Spleen (tissue), 11 donors: ENCODE results near the gene MPP1. TPM values are rescaled to one million over a fixed set of nuclear protein-coding genes. Genes with fewer than 3 reads are reported as not detected.

Experiments used
- DNase-seq: peaks from one replicate; pipeline ENCODE4 v3.0.0-alpha.2; 2020
- H3K27ac ChIP-seq, 8 donors: fragments of 200-600 bp; sonication (generic) in 7 of 8; 1 replicate in 4 of 8; 2 replicates in 4 of 8; pipeline versions ENCODE4 v1.5.0 to v1.8.0; 2016 to 2021; ENCODE audit warnings: inconsistent platforms in 4 of 8, mild to moderate bottlenecking in 4 of 8, moderate library complexity in 1 of 8
- H3K27me3 ChIP-seq, 7 donors: fragments of 200-600 bp; sonication (generic) in 6 of 7; replicated peaks in 1 of 7; 1 replicate in 4 of 7; 2 replicates in 3 of 7; pipeline versions ENCODE4 v1.5.0 to v1.8.0; 2016 to 2021; ENCODE audit warnings: inconsistent platforms in 3 of 7, mild to moderate bottlenecking in 1 of 7
- H3K36me3 ChIP-seq, 6 donors: fragments of 200-600 bp; sonication (generic) in 5 of 6; 1 replicate in 4 of 6; 2 replicates in 2 of 6; pipeline versions ENCODE4 v1.5.0 to v1.8.0; 2016 to 2021; ENCODE audit warnings: inconsistent platforms in 2 of 6
- H3K4me1 ChIP-seq, 6 donors: fragments of 200-600 bp; sonication (generic) in 5 of 6; 1 replicate in 3 of 6; 2 replicates in 3 of 6; pipeline versions ENCODE4 v1.5.0 to v1.8.0; 2016 to 2021; ENCODE audit warnings: inconsistent platforms in 3 of 6
- H3K4me3 ChIP-seq, 8 donors: fragments of 200-600 bp; sonication (generic) in 7 of 8; 1 replicate in 4 of 8; 2 replicates in 4 of 8; pipeline versions ENCODE4 v1.5.0 to v1.8.0; 2016 to 2021; ENCODE audit warnings: inconsistent platforms in 4 of 8, mild to moderate bottlenecking in 4 of 8, moderate library complexity in 2 of 8
- H3K9me3 ChIP-seq, 8 donors: fragments of 200-600 bp; sonication (generic) in 7 of 8; 1 replicate in 4 of 8; 2 replicates in 4 of 8; pipeline versions ENCODE4 v1.5.0 to v1.8.0; 2016 to 2021; ENCODE audit warnings: inconsistent platforms in 4 of 8
- POLR2A ChIP-seq, 3 donors: fragments of 450-650 bp; IDR thresholded peaks; one replicate each; pipeline ENCODE4 v1.5.1; 2017; ENCODE audit warnings: antibody characterized with exemption in 3 of 3, mild to moderate bottlenecking in 1 of 3
- POLR2AphosphoS5 ChIP-seq, 3 donors: sonication (generic); formaldehyde crosslinking; IDR thresholded peaks; one replicate each; pipeline ENCODE4 v1.5.1; 2017; ENCODE audit warnings: antibody characterized with exemption in 3 of 3
- WGBS, 5 donors: extraction: QIAGEN DNeasy Blood & Tissue Kit in 3 of 5; methylation state at CpG; one replicate each; pipeline versions ENCODE4 v1.1.5 to v1.1.7; 2013 to 2018; 5-methylcytosine and 5-hydroxymethylcytosine counted together
- intact Hi-C: fragments of 100-400 bp; cut with DNase I; formaldehyde crosslinking; loops from one replicate; pipeline ENCODE4 v1.15.0; 2023; ENCODE audit warnings: low total_unique reads
- polyA plus RNA-seq, 3 donors: library from polyadenylated mRNA; stranded (reverse); fragments of 200-250 nt; gene quantifications; one replicate each; pipeline ENCODE4 v1.2.1, GENCODE V29; 2013
- total RNA-seq, 7 donors: library from RNA; depleted of rRNA in 3 of 7; stranded (reverse); fragments of >200 nt in 3 of 7; fragmentation: NEBNext Ultra II Directional in 4 of 7; extraction: Animal tissue kit (Norgen Biotek cat#: 25700) in 4 of 7; gene quantifications; one replicate each; pipeline versions ENCODE4 v1.1.0 to v1.2.1, GENCODE V29; 2016 to 2021
- TF ChIP-seq, protein P1 (sequence below), 11 experiments: fragments of 200-600 bp in 7 of 11; fragments of 450-650 bp in 4 of 11; sonication (generic) in 4 of 11; IDR thresholded peaks in 8 of 11; conservative IDR thresholded peaks in 3 of 11; 1 replicate in 7 of 11; 2 replicates in 4 of 11; pipeline versions ENCODE4 v1.4.0 to v1.8.0; 2016 to 2021; ENCODE audit warnings: antibody characterized with exemption in 11 of 11, inconsistent platforms in 4 of 11, mild to moderate bottlenecking in 1 of 11
- donor health status: healthy with polysubstance abuse.
- donor health status: DM: no; HTN: no; CAD: no; lungs with moderate emphysema.
- donor health status: DM: no; HTN: no; CAD: no.
- donor health status: Bipolar disorder and iron deficiency.
- donor health status: healthy.
- donor health status: DM: no; HTN: no; CAD: no.
- donor health status: DM: yes; HTN: yes; CAD: no.

MPP1 gene
- total and polyA plus RNA-seq, 10 donors: 24.3 to 122 (median 80.0) TPM

DNA sequence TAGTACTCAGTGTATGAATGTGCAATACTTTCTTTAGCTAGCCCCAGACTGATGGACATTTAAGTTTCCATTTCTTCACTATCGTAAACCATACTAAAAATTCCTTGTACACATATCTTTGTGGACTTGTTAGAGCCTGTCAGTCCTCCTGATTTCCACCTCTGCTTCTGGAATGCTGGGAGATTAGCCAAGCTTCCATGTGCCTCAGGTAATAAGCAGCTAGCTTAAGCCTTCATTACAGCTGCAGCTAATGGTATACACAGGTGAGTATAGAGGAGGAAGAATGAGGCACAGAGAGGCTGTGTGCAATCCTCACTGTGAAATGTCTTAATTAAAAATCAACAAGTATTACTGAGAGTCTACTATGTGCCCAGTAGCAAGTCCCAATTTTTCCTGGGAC, 19.4 kb upstream of the MPP1 start:
- Histone ChIP-seq H3K27me3 (no peaks in the 10 kb centered on the region), H3K4me3 (no peak overlapping the region), H3K36me3 (no peaks in the 10 kb centered on the region), H3K27ac (no peak overlapping the region), H3K9me3 (no peaks in the 10 kb centered on the region), H3K4me1 (peaks cover 0 to 20% (median 0%) of the 10 kb centered on the region in 6 donors)
- WGBS, 5 donors: 81 to 100% (median 89%) methylated on average over 1 of the region's 1 CpG
- no peak for DNase-seq
- intact Hi-C loops: no loop called here
- TF ChIP-seq POLR2AphosphoS5 (IDR thresholded peaks at IDR 0.05) (no peak), POLR2A (IDR thresholded peaks at IDR 0.05) (no peak)
- TF ChIP-seq, protein P1, sequence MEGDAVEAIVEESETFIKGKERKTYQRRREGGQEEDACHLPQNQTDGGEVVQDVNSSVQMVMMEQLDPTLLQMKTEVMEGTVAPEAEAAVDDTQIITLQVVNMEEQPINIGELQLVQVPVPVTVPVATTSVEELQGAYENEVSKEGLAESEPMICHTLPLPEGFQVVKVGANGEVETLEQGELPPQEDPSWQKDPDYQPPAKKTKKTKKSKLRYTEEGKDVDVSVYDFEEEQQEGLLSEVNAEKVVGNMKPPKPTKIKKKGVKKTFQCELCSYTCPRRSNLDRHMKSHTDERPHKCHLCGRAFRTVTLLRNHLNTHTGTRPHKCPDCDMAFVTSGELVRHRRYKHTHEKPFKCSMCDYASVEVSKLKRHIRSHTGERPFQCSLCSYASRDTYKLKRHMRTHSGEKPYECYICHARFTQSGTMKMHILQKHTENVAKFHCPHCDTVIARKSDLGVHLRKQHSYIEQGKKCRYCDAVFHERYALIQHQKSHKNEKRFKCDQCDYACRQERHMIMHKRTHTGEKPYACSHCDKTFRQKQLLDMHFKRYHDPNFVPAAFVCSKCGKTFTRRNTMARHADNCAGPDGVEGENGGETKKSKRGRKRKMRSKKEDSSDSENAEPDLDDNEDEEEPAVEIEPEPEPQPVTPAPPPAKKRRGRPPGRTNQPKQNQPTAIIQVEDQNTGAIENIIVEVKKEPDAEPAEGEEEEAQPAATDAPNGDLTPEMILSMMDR (IDR thresholded peaks at IDR 0.05 in 8 of 11, conservative IDR thresholded peaks at IDR 0.05 in 3 of 11): no peak

DNA sequence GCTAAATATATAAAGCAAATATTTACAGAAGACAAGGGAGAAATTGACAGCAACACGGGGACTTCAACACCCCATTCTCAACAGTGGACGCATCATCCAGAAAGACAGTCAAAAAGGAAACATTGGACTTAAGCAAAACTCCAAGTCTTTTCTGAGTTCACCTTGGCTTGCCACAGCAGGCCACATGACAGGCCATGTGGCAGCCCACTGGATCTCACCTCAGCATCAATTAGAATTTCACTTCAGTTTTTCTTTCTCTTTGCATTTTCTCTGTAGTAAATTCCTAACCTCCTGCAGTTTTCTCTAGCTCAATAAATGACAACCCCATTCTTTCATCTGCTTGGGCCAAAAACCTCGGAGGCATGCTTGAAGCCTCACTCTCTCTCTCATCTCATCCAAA, 16.7 kb upstream of the MPP1 start:
- Histone ChIP-seq H3K27me3 (no peaks in the 10 kb centered on the region), H3K9me3 (no peaks in the 10 kb centered on the region), H3K27ac (no peak overlapping the region), H3K4me3 (no peak overlapping the region), H3K4me1 (peaks cover 0 to under 1% (median 0%) of the 10 kb centered on the region in 6 donors), H3K36me3 (no peaks in the 10 kb centered on the region)
- no peak for DNase-seq
- 77 to 93% (median 92%) methylated on average over 3 of the region's 3 CpGs for WGBS, 5 donors
- intact Hi-C loops: no loop called here
- TF ChIP-seq, protein P1 (IDR thresholded peaks at IDR 0.05 in 8 of 11, conservative IDR thresholded peaks at IDR 0.05 in 3 of 11): no peak
- TF ChIP-seq POLR2A (IDR thresholded peaks at IDR 0.05) (no peak), POLR2AphosphoS5 (IDR thresholded peaks at IDR 0.05) (no peak)

- Histone ChIP-seq H3K36me3 (no peaks in the 10 kb centered on the region), H3K27ac (no peak overlapping the region), H3K4me3 (no peak overlapping the region), H3K4me1 (no peaks in the 10 kb centered on the region), H3K27me3 (no peaks in the 10 kb centered on the region), H3K9me3 (no peaks in the 10 kb centered on the region)
- TF ChIP-seq POLR2A (IDR thresholded peaks at IDR 0.05): no peak
- TF ChIP-seq, protein P1 (IDR thresholded peaks at IDR 0.05 in 8 of 11, conservative IDR thresholded peaks at IDR 0.05 in 3 of 11): no peak
- no peak for TF ChIP-seq POLR2AphosphoS5 (IDR thresholded peaks at IDR 0.05)
- no peak for DNase-seq
- intact Hi-C loops: no loop called here
Observed at GRCh38 chrX:154821523-154821922, 16.2 kb upstream of the MPP1 start.

DNA sequence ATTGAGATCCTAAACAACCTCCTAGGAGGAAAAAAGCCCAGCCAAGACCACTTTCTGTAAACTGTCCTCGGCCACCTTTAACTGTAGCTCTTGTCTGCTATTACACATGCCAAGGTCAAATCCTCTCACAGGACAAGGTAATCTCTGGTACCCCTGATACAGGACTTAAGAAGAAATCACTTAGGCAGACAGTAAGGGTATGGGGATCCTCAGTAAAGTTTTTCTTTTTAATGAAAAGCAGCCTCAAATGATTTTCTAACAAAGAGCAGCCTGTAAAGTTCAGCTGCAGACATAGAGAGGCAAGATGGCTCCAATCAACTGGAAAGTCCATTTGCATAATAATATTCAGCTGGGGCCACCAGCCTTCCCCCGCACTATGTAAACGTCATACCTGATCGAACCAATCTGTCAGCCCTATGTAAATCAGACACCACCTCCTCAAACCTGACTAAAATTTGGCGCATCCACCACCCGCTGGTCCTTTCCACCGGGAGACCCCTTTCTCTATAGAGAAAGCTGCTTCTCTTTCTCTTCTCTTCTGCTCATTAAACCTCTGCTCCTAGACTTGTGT, 14.6 kb upstream of the MPP1 start:
- Histone ChIP-seq H3K9me3 (no peaks in the 10 kb centered on the region), H3K4me3 (no peak overlapping the region), H3K36me3 (no peaks in the 10 kb centered on the region), H3K27ac (peak overlapping the region in 3 of 8 donors; percentile 13 to 54 (median 25)), H3K27me3 (no peaks in the 10 kb centered on the region), H3K4me1 (no peaks in the 10 kb centered on the region)
- no peak for DNase-seq
- TF ChIP-seq POLR2AphosphoS5 (IDR thresholded peaks at IDR 0.05): no peak
- TF ChIP-seq, protein P1 (IDR thresholded peaks at IDR 0.05 in 8 of 11, conservative IDR thresholded peaks at IDR 0.05 in 3 of 11): no peak
- TF ChIP-seq POLR2A (IDR thresholded peaks at IDR 0.05): no peak
- intact Hi-C loops: no loop called here
- WGBS, 5 donors: 69 to 87% (median 78%) methylated on average over 7 of the region's 7 CpGs
